HCT116 (cell line): Measurements from ENCODE around the gene CNBD2. TPM values are rescaled to one million over a fixed set of nuclear protein-coding genes. Genes with fewer than 3 reads are reported as not detected.

Experiments
- ATAC-seq: fragments of 200-7000 bp; cut with Tn5 transposase; 2 replicates; pipeline ENCODE4 v1.9.1; 2020; ENCODE audit warnings: mild to moderate bottlenecking, moderate library complexity
- BruUV-seq: library from RNA; stranded (reverse); fragments of 400-500 nt; replicated peaks from 2 replicates; lab custom pipeline; 2021; lab: Mats Ljungman, UMichigan
- CTCF ChIA-PET: fragments of 300-600 bp; sonication (Branson Sonifier 250); formaldehyde crosslinking; loops from one replicate; lab custom pipeline; 2021; ENCODE audit warnings: antibody characterized with exemption; lab: Charles Lee
- POLR2A ChIA-PET: fragments of 300-600, 350-600 bp; sonication (Branson Sonifier 250); formaldehyde crosslinking; loops from one replicate; lab custom pipeline; 2021; ENCODE audit warnings: antibody characterized with exemption; lab: Charles Lee
- RAD21 ChIA-PET, 2 experiments: fragments of 300-600 bp; sonication (Branson Sonifier 250); formaldehyde crosslinking; loops; one replicate each; lab custom pipeline; 2023; ENCODE audit warnings: low total read pairs in 2 of 2; ENCODE audit not compliant: uncharacterized antibody in 2 of 2, unreplicated experiment in 2 of 2, low non-redundant PET in 1 of 2; lab: Charles Lee
- DNase-seq: peaks from one replicate; pipeline ENCODE4 v3.0.0-alpha.2; 2010; ENCODE audit warnings: low read depth, low spot score
- H2AFZ ChIP-seq: fragments of 200-600 bp; shearing (Covaris generic), sonication (generic); 2 replicates; pipeline ENCODE4 v1.6.1; 2017; ENCODE audit warnings: low read depth, mixed run types, mixed read lengths, antibody characterized with exemption, low read length; ENCODE audit not compliant: poor library complexity, severe bottlenecking
- H3K27ac ChIP-seq: 2 replicates; pipeline ENCODE4 v1.5.1; 2012; ENCODE audit warnings: low read depth, low read length
- H3K27me3 ChIP-seq: fragments of 200-600 bp; sonication (generic); 2 replicates; pipeline ENCODE4 v1.6.1; 2016; ENCODE audit warnings: mixed run types, low read length, mixed read lengths; ENCODE audit not compliant: insufficient read depth
- H3K36me3 ChIP-seq, 2 experiments: fragments of 200-500 bp in 1 of 2; fragments of 200-600 bp in 1 of 2; sonication (Bioruptor generic) in 1 of 2; sonication (generic) in 1 of 2; 2 replicates each; pipeline versions ENCODE4 v1.5.1 to v1.6.1; 2014 to 2016; ENCODE audit warnings: low read length in 2 of 2, inconsistent platforms in 1 of 2, mixed read lengths in 1 of 2, mixed run types in 1 of 2; ENCODE audit not compliant: insufficient read depth in 2 of 2, control insufficient read depth in 1 of 2
- H3K4me1 ChIP-seq, 2 experiments: fragments of 200-600 bp in 1 of 2; sonication (generic) in 1 of 2; 2 replicates each; pipeline versions ENCODE4 v1.5.1 to v1.6.1; 2012 to 2017; ENCODE audit warnings: low read length in 2 of 2, inconsistent platforms in 1 of 2, mild to moderate bottlenecking in 1 of 2, mixed read lengths in 1 of 2, mixed run types in 1 of 2, moderate library complexity in 1 of 2; ENCODE audit not compliant: insufficient read depth in 2 of 2, control insufficient read depth in 1 of 2
- H3K4me2 ChIP-seq: fragments of 200-600 bp; sonication (generic); 2 replicates; pipeline ENCODE4 v1.6.1; 2017; ENCODE audit warnings: mixed run types, low read length, mixed read lengths
- H3K4me3 ChIP-seq, 2 experiments: fragments of 200-600 bp in 1 of 2; sonication (generic) in 1 of 2; replicated peaks in 1 of 2; 2 replicates each; pipeline ENCODE4 v1.5.1; 2011 to 2016; ENCODE audit warnings: low read length in 2 of 2, control low read depth in 1 of 2, low read depth in 1 of 2, mild to moderate bottlenecking in 1 of 2, mixed read lengths in 1 of 2, mixed run types in 1 of 2
- H3K79me2 ChIP-seq: fragments of 200-600 bp; sonication (generic); 2 replicates; pipeline ENCODE4 v1.6.1; 2017; ENCODE audit warnings: mild to moderate bottlenecking, mixed run types, low read length, moderate library complexity, mixed read lengths; ENCODE audit not compliant: insufficient read depth
- H3K9ac ChIP-seq: fragments of 200-600 bp; sonication (generic); 2 replicates; pipeline ENCODE4 v1.6.1; 2016; ENCODE audit warnings: low read length, mixed read lengths
- H3K9me2 ChIP-seq: fragments of 200-600 bp; sonication (generic), shearing (Covaris generic); 2 replicates; pipeline ENCODE4 v1.6.1; 2017; ENCODE audit warnings: mixed run types, mild to moderate bottlenecking, moderate library complexity; ENCODE audit not compliant: insufficient read depth
- H3K9me3 ChIP-seq, 2 experiments: fragments of 200-500 bp in 1 of 2; fragments of 200-600 bp in 1 of 2; sonication (Bioruptor generic) in 1 of 2; sonication (generic) in 1 of 2; 2 replicates each; pipeline ENCODE4 v1.6.1; 2014 to 2017; ENCODE audit warnings: low read length in 2 of 2, mixed read lengths in 2 of 2, inconsistent platforms in 1 of 2, low read depth in 1 of 2, mild to moderate bottlenecking in 1 of 2, mixed run types in 1 of 2, moderate library complexity in 1 of 2; ENCODE audit not compliant: control insufficient read depth in 1 of 2, insufficient read depth in 1 of 2
- H4K20me1 ChIP-seq: fragments of 200-600 bp; sonication (generic), shearing (Covaris generic); 2 replicates; pipeline ENCODE4 v1.6.1; 2017; ENCODE audit warnings: mixed run types, mild to moderate bottlenecking, moderate library complexity; ENCODE audit not compliant: insufficient read depth
- CBX3 ChIP-seq: IDR thresholded peaks from 2 replicates; pipeline ENCODE4 v1.6.1; 2012; ENCODE audit warnings: low read depth
- CTCF ChIP-seq, 3 experiments: fragments of 200-600 bp in 1 of 3; sonication (generic) in 1 of 3; IDR thresholded peaks in 2 of 3; conservative IDR thresholded peaks in 1 of 3; 2 replicates each; pipeline ENCODE4 v1.5.1; 2012 to 2017; ENCODE audit warnings: low read depth in 2 of 3, low read length in 2 of 3, antibody characterized with exemption in 1 of 3, borderline replicate concordance in 1 of 3, control low read depth in 1 of 3, mild to moderate bottlenecking in 1 of 3, mixed read lengths in 1 of 3, mixed run types in 1 of 3, moderate library complexity in 1 of 3; ENCODE audit not compliant: insufficient read depth in 1 of 3
- EGR1 ChIP-seq: IDR thresholded peaks from 2 replicates; pipeline ENCODE4 v1.6.1; 2012; ENCODE audit warnings: low read depth
- ELF1 ChIP-seq: IDR thresholded peaks from 2 replicates; pipeline ENCODE4 v1.6.1; 2012; ENCODE audit warnings: low read depth, borderline replicate concordance
- EZH2 ChIP-seq: fragments of 200-600 bp; sonication (generic); IDR thresholded peaks from 2 replicates; pipeline ENCODE4 v1.6.1; 2017; ENCODE audit warnings: antibody characterized with exemption, mixed run types
- JUND ChIP-seq: IDR thresholded peaks from 2 replicates; pipeline ENCODE4 v1.6.1; 2012
- MAX ChIP-seq: IDR thresholded peaks from 2 replicates; pipeline ENCODE4 v1.6.1; 2012
- POLR2AphosphoS5 ChIP-seq: IDR thresholded peaks from 2 replicates; pipeline ENCODE4 v1.6.1; 2011; ENCODE audit warnings: mild to moderate bottlenecking, low read depth, low read length, moderate library complexity
- SIN3A ChIP-seq: IDR thresholded peaks from 2 replicates; pipeline ENCODE4 v1.6.1; 2012; ENCODE audit warnings: low read depth
- SP1 ChIP-seq: IDR thresholded peaks from 2 replicates; pipeline ENCODE4 v1.6.1; 2012; ENCODE audit warnings: low read depth
- TCF7L2 ChIP-seq: IDR thresholded peaks from 2 replicates; pipeline ENCODE4 v1.7.0; 2011; ENCODE audit warnings: borderline replicate concordance, inconsistent platforms; ENCODE audit not compliant: insufficient read depth, insufficient read length; ENCODE audit errors: extremely low read depth
- YY1 ChIP-seq: IDR thresholded peaks from 2 replicates; pipeline ENCODE4 v1.6.1; 2011; ENCODE audit warnings: low read length, low read depth, moderate library complexity, mild to moderate bottlenecking; ENCODE audit not compliant: insufficient replicate concordance; ENCODE audit errors: extremely low read depth
- ZBTB33 ChIP-seq: IDR thresholded peaks from 2 replicates; pipeline ENCODE4 v1.6.1; 2011; ENCODE audit warnings: mild to moderate bottlenecking, low read length, moderate library complexity; ENCODE audit not compliant: insufficient replicate concordance; ENCODE audit errors: extremely low read depth
- ZFX ChIP-seq: fragments of 450-650 bp; IDR thresholded peaks from 2 replicates; pipeline ENCODE4 v1.6.1; 2017
- ZNF274 ChIP-seq: fragments of 200-500 bp; sonication (Bioruptor generic); IDR thresholded peaks from 2 replicates; pipeline ENCODE4 v1.6.1; 2014; ENCODE audit warnings: mild to moderate bottlenecking, low read depth, low read length, inconsistent platforms
- intact Hi-C: fragments of 100-400 bp; cut with micrococcal nuclease; formaldehyde crosslinking; loops from 2 replicates; pipeline ENCODE4 v1.10.0; 2022
- total RNA-seq: library from RNA; stranded (reverse); gene quantifications from one replicate; pipeline ENCODE4 v1.2.1, GENCODE V29; 2021; ENCODE audit not compliant: unreplicated experiment
- TF ChIP-seq, protein P1 (sequence below): IDR thresholded peaks from 2 replicates; pipeline ENCODE4 v1.6.1; 2012; ENCODE audit warnings: low read depth

The CNBD2 gene
- total RNA-seq, 1 experiment from 2014 or later = 3.1 TPM

GRCh38 chr20:36055145-36055544, 86.8 kb downstream of the CNBD2 start:
- Histone ChIP-seq H3K27ac (no peak overlapping the region), H3K4me3 (no peak overlapping the region), H3K27me3 (no peaks in the 10 kb centered on the region), H3K9ac (no peak overlapping the region), H2AFZ (no peak overlapping the region), H3K79me2 (peaks cover 6% of the 10 kb centered on the region), H3K9me3 (no peaks in the 10 kb centered on the region), H3K4me1 (peaks cover 0 to 11% of the 10 kb centered on the region in 2 experiments; a peak in 2 of 4 replicates), H3K9me2 (no peaks in the 10 kb centered on the region), H3K36me3 (no peaks in the 10 kb centered on the region), H4K20me1 (no peaks in the 10 kb centered on the region), H3K4me2 (no peak overlapping the region)
- no peak for DNase-seq
- TF ChIP-seq MAX = no peak
- no peak for TF ChIP-seq JUND
- TF ChIP-seq YY1 = no peak
- TF ChIP-seq SIN3A = no peak
- TF ChIP-seq EZH2 = no peak
- no peak for TF ChIP-seq CBX3
- TF ChIP-seq SP1 = no peak
- no peak for TF ChIP-seq ZNF274
- no peak for TF ChIP-seq ELF1
- TF ChIP-seq, protein P1, sequence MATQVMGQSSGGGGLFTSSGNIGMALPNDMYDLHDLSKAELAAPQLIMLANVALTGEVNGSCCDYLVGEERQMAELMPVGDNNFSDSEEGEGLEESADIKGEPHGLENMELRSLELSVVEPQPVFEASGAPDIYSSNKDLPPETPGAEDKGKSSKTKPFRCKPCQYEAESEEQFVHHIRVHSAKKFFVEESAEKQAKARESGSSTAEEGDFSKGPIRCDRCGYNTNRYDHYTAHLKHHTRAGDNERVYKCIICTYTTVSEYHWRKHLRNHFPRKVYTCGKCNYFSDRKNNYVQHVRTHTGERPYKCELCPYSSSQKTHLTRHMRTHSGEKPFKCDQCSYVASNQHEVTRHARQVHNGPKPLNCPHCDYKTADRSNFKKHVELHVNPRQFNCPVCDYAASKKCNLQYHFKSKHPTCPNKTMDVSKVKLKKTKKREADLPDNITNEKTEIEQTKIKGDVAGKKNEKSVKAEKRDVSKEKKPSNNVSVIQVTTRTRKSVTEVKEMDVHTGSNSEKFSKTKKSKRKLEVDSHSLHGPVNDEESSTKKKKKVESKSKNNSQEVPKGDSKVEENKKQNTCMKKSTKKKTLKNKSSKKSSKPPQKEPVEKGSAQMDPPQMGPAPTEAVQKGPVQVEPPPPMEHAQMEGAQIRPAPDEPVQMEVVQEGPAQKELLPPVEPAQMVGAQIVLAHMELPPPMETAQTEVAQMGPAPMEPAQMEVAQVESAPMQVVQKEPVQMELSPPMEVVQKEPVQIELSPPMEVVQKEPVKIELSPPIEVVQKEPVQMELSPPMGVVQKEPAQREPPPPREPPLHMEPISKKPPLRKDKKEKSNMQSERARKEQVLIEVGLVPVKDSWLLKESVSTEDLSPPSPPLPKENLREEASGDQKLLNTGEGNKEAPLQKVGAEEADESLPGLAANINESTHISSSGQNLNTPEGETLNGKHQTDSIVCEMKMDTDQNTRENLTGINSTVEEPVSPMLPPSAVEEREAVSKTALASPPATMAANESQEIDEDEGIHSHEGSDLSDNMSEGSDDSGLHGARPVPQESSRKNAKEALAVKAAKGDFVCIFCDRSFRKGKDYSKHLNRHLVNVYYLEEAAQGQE = no peak
- no peak for TF ChIP-seq CTCF (IDR thresholded peaks at IDR 0.05 in 2 of 3, conservative IDR thresholded peaks at IDR 0.05 in 1 of 3; ENCODE audit: borderline replicate concordance in 1 of 3, insufficient read depth in 1 of 3, low read depth in 2 of 3, low read length in 2 of 3)
- TF ChIP-seq POLR2AphosphoS5 = no peak
- no peak for TF ChIP-seq EGR1
- TF ChIP-seq TCF7L2 = no peak
- no peak for TF ChIP-seq ZFX
- no peak for TF ChIP-seq ZBTB33
- BruUV-seq = no TSS peak
- ATAC-seq = no peak
- RAD21 ChIA-PET = no interaction called here
- CTCF ChIA-PET = interaction anchor here (1.4 kb wide), 1 partner anchor 83 kb away, joined by 4 read pairs; no protein-coding TSS in a partner anchor
- POLR2A ChIA-PET = interaction anchor here (0.7 to 1.5 kb wide), 2 partner anchors 30 to 34 kb away, joined by 3 read pairs; no protein-coding TSS in a partner anchor
- intact Hi-C loops = no loop called here
